GM12878 (cell line): ENCODE data around the gene RPL31. TPM values are rescaled to one million over a fixed set of nuclear protein-coding genes. Genes with fewer than 3 reads are reported as not detected.
A peak's percentile ranks its signal among the peaks of the same experiment; 100 is the strongest.

ENCODE experiments used
- ATAC-seq: fragments of 200-7000 bp; cut with Tn5 transposase; 3 replicates; pipeline ENCODE4 v1.9.1; 2020; ENCODE audit warnings: mild to moderate bottlenecking, moderate library complexity
- BruUV-seq: library from RNA; stranded (reverse); fragments of 400-500 nt; replicated peaks from 2 replicates; lab custom pipeline; 2021; lab: Mats Ljungman, UMichigan
- CTCF ChIA-PET: fragments of 300-600 bp; sonication (Branson Sonifier 250); formaldehyde crosslinking; extraction: SDS; loops from one replicate; lab custom pipeline; 2021; ENCODE audit warnings: inconsistent platforms; lab: Yijun Ruan, JAX
- POLR2A ChIA-PET: fragments of 350-600 bp; formaldehyde crosslinking; extraction: SDS; loops from one replicate; lab custom pipeline; 2021; ENCODE audit warnings: inconsistent platforms; lab: Charles Lee
- RAD21 ChIA-PET: fragments of 300-600 bp; sonication (Branson Sonifier 250); formaldehyde crosslinking; loops from one replicate; lab custom pipeline; 2023; ENCODE audit warnings: antibody characterized with exemption; ENCODE audit not compliant: unreplicated experiment; lab: Charles Lee
- SMC1A ChIA-PET: fragments of 300-600 bp; sonication (Branson Sonifier 250); formaldehyde crosslinking; loops from one replicate; lab custom pipeline; 2023; ENCODE audit not compliant: unreplicated experiment, uncharacterized antibody; lab: Charles Lee
- DNase-seq: peaks from one replicate; pipeline ENCODE4 v3.0.0-alpha.2; 2011; ENCODE audit warnings: low read depth, low spot score
- FAIRE-seq: peaks from 3 replicates; lab custom pipeline; 2011; peaks lifted over from hg19 to GRCh38; lab: Jason Lieb, UNC
- H2AFZ ChIP-seq: 2 replicates; pipeline ENCODE4 v1.6.0; 2011; ENCODE audit warnings: low read depth, low read length, control low read depth; ENCODE audit not compliant: control insufficient read depth
- H3K27ac ChIP-seq: 2 replicates; pipeline ENCODE4 v1.5.1; 2011; ENCODE audit warnings: control low read depth; ENCODE audit not compliant: control insufficient read depth, insufficient read depth
- H3K27me3 ChIP-seq, 2 experiments: replicated peaks in 1 of 2; 2 replicates each; pipeline versions ENCODE4 v1.6.0 to v1.6.1; 2011; ENCODE audit warnings: low read length in 1 of 2; ENCODE audit not compliant: control insufficient read depth in 2 of 2, insufficient read depth in 2 of 2
- H3K36me3 ChIP-seq, 2 experiments: 2 replicates each; pipeline ENCODE4 v1.5.1; 2011; ENCODE audit warnings: low read length in 1 of 2; ENCODE audit not compliant: control insufficient read depth in 2 of 2, insufficient read depth in 2 of 2
- H3K4me1 ChIP-seq: 2 replicates; pipeline ENCODE4 v1.6.1; 2011; ENCODE audit warnings: mild to moderate bottlenecking, low read length, moderate library complexity, mixed read lengths; ENCODE audit not compliant: control insufficient read depth, insufficient read depth
- H3K4me2 ChIP-seq: 2 replicates; pipeline ENCODE4 v1.6.0; 2011; ENCODE audit warnings: control low read depth; ENCODE audit not compliant: control insufficient read depth, insufficient read depth
- H3K4me3 ChIP-seq: fragments of 200-600 bp; sonication (generic); 2 replicates; pipeline ENCODE4 v1.5.1; 2016
- H3K79me2 ChIP-seq: 2 replicates; pipeline ENCODE4 v1.6.0; 2011; ENCODE audit warnings: low read length; ENCODE audit not compliant: control insufficient read depth, insufficient read depth
- H3K9ac ChIP-seq: 2 replicates; pipeline ENCODE4 v1.8.0; 2011; ENCODE audit warnings: low read length, control low read depth, mixed read lengths; ENCODE audit not compliant: control insufficient read depth, insufficient read depth
- H3K9me3 ChIP-seq: replicated peaks from 3 replicates; pipeline ENCODE4 v1.5.1; 2011; ENCODE audit warnings: mild to moderate bottlenecking, low read length; ENCODE audit not compliant: control insufficient read depth, insufficient read depth
- H4K20me1 ChIP-seq: 2 replicates; pipeline ENCODE4 v1.6.0; 2011; ENCODE audit not compliant: control insufficient read depth, insufficient read depth
- BACH1 ChIP-seq: fragments of 450-650 bp; IDR thresholded peaks from 2 replicates; pipeline ENCODE4 v1.6.1; 2017; ENCODE audit warnings: mild to moderate bottlenecking, borderline replicate concordance
- BCL11A ChIP-seq: IDR thresholded peaks from 2 replicates; pipeline ENCODE4 v1.6.1; 2011; ENCODE audit warnings: low read depth, low read length
- CBFB ChIP-seq: IDR thresholded peaks from 2 replicates; pipeline ENCODE4 v1.6.1; 2016; ENCODE audit warnings: antibody characterized with exemption, low read depth
- CEBPB ChIP-seq, 2 experiments: fragments of 150-350 bp in 1 of 2; IDR thresholded peaks; 2 replicates each; pipeline ENCODE4 v1.6.1; 2012 to 2014; ENCODE audit warnings: low read depth in 2 of 2, low read length in 2 of 2, borderline replicate concordance in 1 of 2, inconsistent platforms in 1 of 2
- DPF2 ChIP-seq: fragments of 450-650 bp; IDR thresholded peaks from 2 replicates; pipeline ENCODE4 v1.6.1; 2017; ENCODE audit warnings: mild to moderate bottlenecking
- HCFC1 ChIP-seq: fragments of 150-350 bp; IDR thresholded peaks from 2 replicates; pipeline ENCODE4 v1.6.1; 2014; ENCODE audit warnings: low read length
- IRF5 ChIP-seq: fragments of 450-650 bp; IDR thresholded peaks from 2 replicates; pipeline ENCODE4 v1.6.1; 2017; ENCODE audit warnings: borderline replicate concordance
- NBN ChIP-seq: fragments of 450-650 bp; IDR thresholded peaks from 2 replicates; pipeline ENCODE4 v1.6.1; 2016
- NFYA ChIP-seq: IDR thresholded peaks from 2 replicates; pipeline ENCODE4 v1.6.1; 2011; ENCODE audit warnings: low read depth, mild to moderate bottlenecking, low read length, improper control_type of control experiment, borderline replicate concordance
- PAX5 ChIP-seq: IDR thresholded peaks from 2 replicates; pipeline ENCODE4 v1.6.1; 2011; ENCODE audit warnings: low read depth, low read length, borderline replicate concordance
- PML ChIP-seq: IDR thresholded peaks from 2 replicates; pipeline ENCODE4 v1.6.1; 2012; ENCODE audit warnings: low read length, inconsistent platforms
- POLR2A ChIP-seq: IDR thresholded peaks from 2 replicates; pipeline ENCODE4 v1.6.1; 2011; ENCODE audit warnings: low read depth, mild to moderate bottlenecking, low read length
- POLR2AphosphoS5 ChIP-seq: IDR thresholded peaks from 2 replicates; pipeline ENCODE4 v1.6.1; 2011; ENCODE audit warnings: mild to moderate bottlenecking, low read length, inconsistent platforms
- SKIL ChIP-seq: fragments of 450-650 bp; IDR thresholded peaks from 2 replicates; pipeline ENCODE4 v1.6.1; 2017; ENCODE audit warnings: mild to moderate bottlenecking, low read depth, inconsistent platforms; ENCODE audit not compliant: poor library complexity, severe bottlenecking
- SUZ12 ChIP-seq: fragments of 200-600 bp; sonication (generic); IDR thresholded peaks from one replicate; pipeline ENCODE4 v1.6.1; 2018; ENCODE audit warnings: antibody characterized with exemption, mild to moderate bottlenecking; ENCODE audit not compliant: unreplicated experiment
- USF2 ChIP-seq: IDR thresholded peaks from 2 replicates; pipeline ENCODE4 v1.6.1; 2011; ENCODE audit warnings: low read depth, low read length, improper control_type of control experiment, borderline replicate concordance
- ZBED1 ChIP-seq: IDR thresholded peaks from 2 replicates; pipeline ENCODE4 v1.6.1; 2016; ENCODE audit warnings: borderline replicate concordance
- WGBS: methylation state at CpG from one replicate; pipeline ENCODE4 v1.1.6; 2016; ENCODE audit warnings: low lambda C conversion rate; ENCODE audit not compliant: insufficient replicate concordance, insufficient coverage; ENCODE audit errors: missing lambda C conversion rate; 5-methylcytosine and 5-hydroxymethylcytosine counted together
- in situ Hi-C: fragments of 300-500 bp; cut with MboI; formaldehyde crosslinking; loops from 9 replicates; pipeline ENCODE4 v1.14.3; 2018; ENCODE audit warnings: mixed read lengths
- intact Hi-C: fragments of 100-400 bp; cut with micrococcal nuclease; formaldehyde crosslinking; loops from one replicate; pipeline ENCODE4 v1.14.2; 2022; ENCODE audit not compliant: unreplicated experiment
- polyA plus RNA-seq, 11 experiments: library from polyadenylated mRNA; depleted of rRNA in 4 of 11; unstranded in 6 of 11; stranded (reverse) in 5 of 11; fragments of >200 nt; fragmentation: Nextera tagmentation in 4 of 11; fragmentation: Illumina TruSeq in 1 of 11; extraction: Ambion mirVana in 4 of 11; extraction: Trizol in 1 of 11; gene quantifications; 1 replicate in 1 of 11; 2 replicates in 10 of 11; pipeline versions ENCODE4 v1.2.1 to v1.2.3, GENCODE V29; 2011 to 2016; ENCODE audit warnings: inconsistent platforms in 2 of 11, missing spikeins in 2 of 11, low read depth in 1 of 11
- total RNA-seq, 4 experiments: library from RNA; depleted of rRNA in 3 of 4; stranded (reverse); fragments of >200 nt in 3 of 4; fragmentation: Illumina TruSeq in 1 of 4; extraction: Trizol in 1 of 4; gene quantifications; 2 replicates each; pipeline versions ENCODE4 v1.2.1 to v1.2.3, GENCODE V29; 2013 to 2021

RPL31 gene
- total and polyA plus RNA-seq, 10 of the 15 experiments (the other 5 are each of a cell fraction or from before 2014, with no cell fraction given): 1,643 to 8,551 (median 2,208) TPM

GRCh38 chr2:101007415-101008345 is 5.6 kb downstream of the RPL31 start:
- H3K9me3 ChIP-seq: peaks cover 2% of the 10 kb centered on the region; the same call in 2 of the 3 replicates
- WGBS: 75% methylated on average over 11 of the region's 11 CpGs
- CTCF ChIA-PET: interaction anchor here (0.7 kb wide), 1 partner anchor 244 kb away, joined by 3 read pairs; no protein-coding TSS in a partner anchor
- peaks cover 4% of the 10 kb centered on the region for H4K20me1 ChIP-seq
- SMC1A ChIA-PET: interaction anchor here (1.3 to 1.6 kb wide), 2 partner anchors 143 to 397 kb away, joined by 3 to 4 read pairs; no protein-coding TSS in a partner anchor
- in situ Hi-C loops: no loop called here
- POLR2A ChIA-PET: interaction anchor here (1.1 to 1.3 kb wide), 2 partner anchors 297 to 299 kb away, joined by 3 read pairs; no protein-coding TSS in a partner anchor
- no peak overlapping the region for H3K4me3 ChIP-seq
- peaks cover 17 to 44% of the 10 kb centered on the region in 2 experiments for H3K36me3 ChIP-seq
- no peak for DNase-seq
- peaks cover 25% of the 10 kb centered on the region for H3K4me1 ChIP-seq
- no peaks in the 10 kb centered on the region for H3K27me3 ChIP-seq
- H3K9ac ChIP-seq: no peak overlapping the region
- H3K4me2 ChIP-seq: peak overlapping the region; percentile 22
- BruUV-seq: TSS peak; percentile 61
- H3K79me2 ChIP-seq: peaks cover 45% of the 10 kb centered on the region
- intact Hi-C loops: no loop called here
- RAD21 ChIA-PET: no interaction called here
- no peak overlapping the region for H3K27ac ChIP-seq
- no peak for FAIRE-seq
- H2AFZ ChIP-seq: no peak overlapping the region
- TF ChIP-seq DPF2: no peak
- no peak for TF ChIP-seq BCL11A
- peak; percentile 11; the same call in 1 of the 2 replicates for TF ChIP-seq PAX5
- no peak; the same call in 1 of the 2 replicates for TF ChIP-seq PML
- TF ChIP-seq IRF5: no peak
- peak; percentile 85 for TF ChIP-seq POLR2AphosphoS5
- TF ChIP-seq ZBED1: peak; percentile 61; the same call in 1 of the 2 replicates
- TF ChIP-seq HCFC1: no peak
- TF ChIP-seq NBN: no peak
- TF ChIP-seq SUZ12: no peak
- no peak for TF ChIP-seq CBFB
- no peak for TF ChIP-seq USF2
- TF ChIP-seq POLR2A: peak; percentile 47; the same call in 1 of the 2 replicates
- no peak for TF ChIP-seq SKIL
- TF ChIP-seq CEBPB (IDR thresholded peaks at IDR 0.05; ENCODE audit: borderline replicate concordance in 1 of 2, low read depth in 2 of 2, low read length in 2 of 2): no peak
- no peak for TF ChIP-seq NFYA
- TF ChIP-seq BACH1: peak; percentile 26; the same call in 1 of the 2 replicates
- peak; percentile 22 for ATAC-seq
